Neural crest cell (in vitro differentiated cells): ENCODE results near the gene PHYHD1. TPM values are rescaled to one million over a fixed set of nuclear protein-coding genes. Genes with fewer than 3 reads are reported as not detected.

Source experiments
- DNase-seq: peaks from one replicate; pipeline ENCODE4 v3.0.0; 2021; ENCODE audit warnings: low read depth, mixed read lengths, low spot score
- H3K27ac Mint-ChIP-seq: one replicate; pipeline ENCODE4 v1.8.0; 2021; ENCODE audit warnings: mild to moderate bottlenecking, mixed read lengths; ENCODE audit not compliant: unreplicated experiment
- H3K27me3 Mint-ChIP-seq: 2 replicates; pipeline ENCODE4 v1.8.0; 2021; ENCODE audit warnings: low read depth, mild to moderate bottlenecking, mixed read lengths
- H3K36me3 Mint-ChIP-seq: 2 replicates; pipeline ENCODE4 v1.8.0; 2021; ENCODE audit warnings: low read depth, mild to moderate bottlenecking, mixed read lengths
- H3K4me1 Mint-ChIP-seq: 2 replicates; pipeline ENCODE4 v1.8.0; 2021; ENCODE audit warnings: mixed read lengths
- H3K4me3 Mint-ChIP-seq: one replicate; pipeline ENCODE4 v1.8.0; 2021; ENCODE audit warnings: mild to moderate bottlenecking, mixed read lengths
- H3K9me3 Mint-ChIP-seq: 2 replicates; pipeline ENCODE4 v1.8.0; 2021; ENCODE audit warnings: mixed read lengths
- CTCF ChIP-seq: fragments of 200-600 bp; sonication (generic); conservative IDR thresholded peaks from 2 replicates; pipeline ENCODE4 v1.5.0; 2021; ENCODE audit warnings: antibody characterized with exemption, mild to moderate bottlenecking
- total RNA-seq: library from RNA; stranded (reverse); gene quantifications from 2 replicates; pipeline ENCODE4 v1.2.1, GENCODE V29; 2021

The PHYHD1 gene
- total RNA-seq, 1 donor from 2014 or later, result 5.0 TPM

- H3K4me3 Mint-ChIP-seq, result peak overlapping the region; percentile 98
- H3K9me3 Mint-ChIP-seq, result no peaks in the 10 kb centered on the region
- no peak for TF ChIP-seq CTCF
- H3K27me3 Mint-ChIP-seq, result no peaks in the 10 kb centered on the region
- peaks cover 38% of the 10 kb centered on the region for H3K4me1 Mint-ChIP-seq
- H3K27ac Mint-ChIP-seq, result no peak overlapping the region
- H3K36me3 Mint-ChIP-seq, result no peaks in the 10 kb centered on the region
- no peak for DNase-seq
Measured at GRCh38 chr9:128885376-128885775, 35.4 kb upstream of the PHYHD1 start.

GRCh38 chr9:128885798-128886197 is 35.0 kb upstream of the PHYHD1 start:
- no peak for TF ChIP-seq CTCF
- Mint-ChIP-seq H3K4me3 (peak overlapping the region; percentile 59), H3K27ac (no peak overlapping the region), H3K9me3 (no peaks in the 10 kb centered on the region), H3K27me3 (no peaks in the 10 kb centered on the region), H3K4me1 (peaks cover 35% of the 10 kb centered on the region), H3K36me3 (no peaks in the 10 kb centered on the region)
- DNase-seq, result no peak

- Mint-ChIP-seq H3K9me3 (no peaks in the 10 kb centered on the region), H3K4me3 (peak overlapping the region; percentile 59), H3K36me3 (no peaks in the 10 kb centered on the region), H3K27ac (no peak overlapping the region), H3K4me1 (peaks cover 30% of the 10 kb centered on the region), H3K27me3 (no peaks in the 10 kb centered on the region)
- no peak for DNase-seq
- TF ChIP-seq CTCF, result no peak
Measured at GRCh38 chr9:128886211-128886891, 34.4 kb upstream of the PHYHD1 start.

- no peak overlapping the region for H3K4me3 Mint-ChIP-seq
- H3K4me1 Mint-ChIP-seq, result peaks cover 23% of the 10 kb centered on the region
- H3K27me3 Mint-ChIP-seq, result no peaks in the 10 kb centered on the region
- no peak overlapping the region for H3K27ac Mint-ChIP-seq
- no peak for TF ChIP-seq CTCF
- H3K9me3 Mint-ChIP-seq, result no peaks in the 10 kb centered on the region
- no peak for DNase-seq
- no peaks in the 10 kb centered on the region for H3K36me3 Mint-ChIP-seq
Measured at GRCh38 chr9:128887049-128887448, 33.7 kb upstream of the PHYHD1 start.

GRCh38 chr9:128887914-128888350 is 32.9 kb upstream of the PHYHD1 start:
- TF ChIP-seq CTCF, result no peak
- Mint-ChIP-seq H3K27ac (peak overlapping the region; percentile 35), H3K27me3 (no peaks in the 10 kb centered on the region), H3K4me1 (peaks cover 18% of the 10 kb centered on the region), H3K36me3 (no peaks in the 10 kb centered on the region), H3K4me3 (peak overlapping the region; percentile 22), H3K9me3 (no peaks in the 10 kb centered on the region)
- no peak for DNase-seq
